Measurements from ENCODE around the gene MTHFD1L. TPM values are rescaled to one million over a fixed set of nuclear protein-coding genes. Genes with fewer than 3 reads are reported as not detected.

MTHFD1L gene
- total RNA-seq, 6 experiments from 2014 or later = 67.5 to 88.7 (median 80.9) TPM

DNA sequence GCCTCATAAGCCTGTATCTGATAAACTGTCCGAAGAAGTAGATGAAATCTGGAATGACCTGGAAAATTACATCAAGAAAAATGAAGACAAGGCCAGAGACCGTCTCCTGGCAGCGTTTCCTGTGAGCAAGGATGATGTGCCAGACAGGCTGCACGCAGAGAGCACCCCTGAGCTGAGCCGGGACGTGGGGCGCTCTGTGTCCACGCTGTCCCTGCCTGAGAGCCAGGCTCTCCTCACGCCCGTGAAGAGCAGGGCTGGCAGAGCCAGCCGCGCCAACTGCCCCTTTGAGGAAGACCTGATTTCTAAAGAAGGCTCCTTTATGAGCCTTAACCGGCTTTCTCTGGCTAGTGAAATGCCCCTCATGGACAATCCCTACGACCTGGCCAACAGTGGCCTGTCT, 33.9 kb upstream of the MTHFD1L start:
- H3K36me3 Mint-ChIP-seq (ENCODE audit: low read depth) = no peaks in the 10 kb centered on the region
- H3K27ac Mint-ChIP-seq = no peak overlapping the region
- H3K4me3 Mint-ChIP-seq = no peak overlapping the region
- H3K9me3 Mint-ChIP-seq = no peaks in the 10 kb centered on the region
- H3K4me1 Mint-ChIP-seq (ENCODE audit: low read depth) = peaks cover 10% of the 10 kb centered on the region
- H3K27me3 Mint-ChIP-seq (ENCODE audit: insufficient read depth) = no peaks in the 10 kb centered on the region; the same call in 1 of the 2 replicates
- DNase-seq = no peak
- TF ChIP-seq, protein P1, sequence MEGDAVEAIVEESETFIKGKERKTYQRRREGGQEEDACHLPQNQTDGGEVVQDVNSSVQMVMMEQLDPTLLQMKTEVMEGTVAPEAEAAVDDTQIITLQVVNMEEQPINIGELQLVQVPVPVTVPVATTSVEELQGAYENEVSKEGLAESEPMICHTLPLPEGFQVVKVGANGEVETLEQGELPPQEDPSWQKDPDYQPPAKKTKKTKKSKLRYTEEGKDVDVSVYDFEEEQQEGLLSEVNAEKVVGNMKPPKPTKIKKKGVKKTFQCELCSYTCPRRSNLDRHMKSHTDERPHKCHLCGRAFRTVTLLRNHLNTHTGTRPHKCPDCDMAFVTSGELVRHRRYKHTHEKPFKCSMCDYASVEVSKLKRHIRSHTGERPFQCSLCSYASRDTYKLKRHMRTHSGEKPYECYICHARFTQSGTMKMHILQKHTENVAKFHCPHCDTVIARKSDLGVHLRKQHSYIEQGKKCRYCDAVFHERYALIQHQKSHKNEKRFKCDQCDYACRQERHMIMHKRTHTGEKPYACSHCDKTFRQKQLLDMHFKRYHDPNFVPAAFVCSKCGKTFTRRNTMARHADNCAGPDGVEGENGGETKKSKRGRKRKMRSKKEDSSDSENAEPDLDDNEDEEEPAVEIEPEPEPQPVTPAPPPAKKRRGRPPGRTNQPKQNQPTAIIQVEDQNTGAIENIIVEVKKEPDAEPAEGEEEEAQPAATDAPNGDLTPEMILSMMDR (IDR thresholded peaks at IDR 0.05) = no peak

DNA sequence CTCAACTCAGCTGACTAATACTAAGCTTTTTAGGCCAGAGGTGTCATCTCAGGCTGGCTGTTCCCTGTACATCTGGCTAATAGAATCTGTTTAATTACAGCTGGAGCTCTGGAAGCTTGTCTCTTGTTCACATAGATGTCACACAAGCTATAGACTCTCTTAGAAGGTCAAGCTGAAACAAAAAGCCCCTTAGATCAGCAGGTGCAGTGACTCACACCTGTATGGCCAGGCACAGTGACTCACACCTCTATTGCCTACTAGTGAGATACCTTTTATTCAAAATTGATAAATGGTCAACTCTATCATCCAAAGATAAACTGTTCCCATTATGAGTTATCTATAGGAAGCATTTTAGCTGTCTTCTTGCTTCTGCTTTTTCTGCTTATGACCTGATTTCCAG, 29.9 kb upstream of the MTHFD1L start:
- no peak for DNase-seq
- Mint-ChIP-seq H3K9me3 (no peaks in the 10 kb centered on the region), H3K4me1 (ENCODE audit: low read depth) (peaks cover 2% of the 10 kb centered on the region), H3K36me3 (ENCODE audit: low read depth) (no peaks in the 10 kb centered on the region; the same call in none of the 2 replicates), H3K4me3 (no peak overlapping the region), H3K27me3 (ENCODE audit: insufficient read depth) (no peaks in the 10 kb centered on the region; the same call in 1 of the 2 replicates), H3K27ac (no peak overlapping the region)
- TF ChIP-seq, protein P1 (IDR thresholded peaks at IDR 0.05) = no peak

DNA sequence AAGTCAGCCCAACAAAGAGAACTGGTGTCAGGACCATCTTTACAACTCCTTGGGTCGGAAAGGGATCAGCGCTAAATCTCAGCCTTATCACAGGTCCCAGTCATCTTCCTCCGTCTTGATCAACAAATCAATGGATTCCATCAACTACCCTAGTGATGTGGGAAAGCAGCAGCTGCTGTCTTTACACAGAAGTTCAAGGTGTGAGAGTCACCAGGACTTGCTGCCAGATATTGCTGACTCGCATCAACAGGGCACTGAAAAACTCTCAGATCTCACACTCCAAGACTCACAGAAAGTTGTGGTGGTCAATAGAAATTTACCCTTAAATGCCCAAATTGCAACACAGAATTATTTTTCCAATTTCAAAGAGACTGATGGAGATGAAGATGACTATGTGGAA, 25.3 kb upstream of the MTHFD1L start:
- no peaks in the 10 kb centered on the region for H3K9me3 Mint-ChIP-seq
- DNase-seq = no peak

GRCh38 chr6:150841189-150841588, 24.3 kb upstream of the MTHFD1L start:
- Mint-ChIP-seq H3K36me3 (ENCODE audit: low read depth) (no peaks in the 10 kb centered on the region; the same call in none of the 2 replicates), H3K27ac (no peak overlapping the region), H3K9me3 (no peaks in the 10 kb centered on the region), H3K4me3 (no peak overlapping the region), H3K27me3 (ENCODE audit: insufficient read depth) (no peaks in the 10 kb centered on the region), H3K4me1 (ENCODE audit: low read depth) (no peaks in the 10 kb centered on the region)
- DNase-seq = no peak
- TF ChIP-seq, protein P1 (IDR thresholded peaks at IDR 0.05) = no peak

More for the DNA sequence above, 25.3 kb upstream of the MTHFD1L start:
- Mint-ChIP-seq H3K4me1 (ENCODE audit: low read depth) (no peaks in the 10 kb centered on the region), H3K27me3 (ENCODE audit: insufficient read depth) (no peaks in the 10 kb centered on the region), H3K4me3 (no peak overlapping the region), H3K27ac (no peak overlapping the region), H3K36me3 (ENCODE audit: low read depth) (no peaks in the 10 kb centered on the region; the same call in none of the 2 replicates)
- TF ChIP-seq, protein P1 (IDR thresholded peaks at IDR 0.05) = no peak

DNA sequence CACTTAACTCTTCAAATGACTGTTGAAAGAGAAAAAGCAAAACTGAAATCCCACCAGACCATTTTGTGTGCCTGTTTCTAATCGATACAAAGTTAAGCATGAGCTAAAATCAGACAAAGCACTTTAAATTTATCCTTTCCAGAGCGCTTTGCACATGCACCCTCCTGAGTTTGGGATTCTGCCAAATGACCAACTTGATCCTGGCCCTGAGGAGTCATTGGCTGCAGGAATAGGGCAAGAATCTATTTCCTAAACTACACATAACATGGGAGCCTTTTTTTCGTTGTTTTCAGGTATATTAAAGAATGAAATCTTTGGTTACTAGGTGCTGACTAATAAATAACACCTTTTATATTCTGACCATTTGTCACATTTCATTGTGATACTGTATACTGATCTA, 23.8 kb upstream of the MTHFD1L start:
- Mint-ChIP-seq H3K4me3 (no peak overlapping the region), H3K27me3 (ENCODE audit: insufficient read depth) (no peaks in the 10 kb centered on the region), H3K4me1 (ENCODE audit: low read depth) (no peaks in the 10 kb centered on the region), H3K27ac (no peak overlapping the region), H3K9me3 (no peaks in the 10 kb centered on the region), H3K36me3 (ENCODE audit: low read depth) (no peaks in the 10 kb centered on the region; the same call in none of the 2 replicates)
- DNase-seq = no peak
- TF ChIP-seq, protein P1 (IDR thresholded peaks at IDR 0.05) = no peak

GRCh38 chr6:150844371-150844770, 21.1 kb upstream of the MTHFD1L start:
- H3K4me1 Mint-ChIP-seq (ENCODE audit: low read depth) = no peaks in the 10 kb centered on the region
- H3K4me3 Mint-ChIP-seq = no peak overlapping the region
- peaks cover 4% of the 10 kb centered on the region for H3K36me3 Mint-ChIP-seq (ENCODE audit: low read depth)
- no peaks in the 10 kb centered on the region for H3K27me3 Mint-ChIP-seq (ENCODE audit: insufficient read depth)
- no peaks in the 10 kb centered on the region for H3K9me3 Mint-ChIP-seq
- no peak for DNase-seq
- no peak overlapping the region for H3K27ac Mint-ChIP-seq
- TF ChIP-seq, protein P1 (IDR thresholded peaks at IDR 0.05) = no peak
